Measurements from ENCODE around the gene FOXC1.

The FOXC1 gene

GRCh38 chr6:1622851-1623768 lies 13.4 kb downstream of the FOXC1 start:
- TF ChIP-seq SPI1 (IDR thresholded peaks at IDR 0.05; ENCODE audit: borderline replicate concordance, low read depth) (no peak), CTCF (IDR thresholded peaks at IDR 0.05; ENCODE audit: insufficient read depth, low read length) (no peak), GABPA (IDR thresholded peaks at IDR 0.05; ENCODE audit: low read depth) (no peak), REST (IDR thresholded peaks at IDR 0.05; ENCODE audit: insufficient replicate concordance, low read depth) (no peak), POLR2AphosphoS5 (IDR thresholded peaks at IDR 0.05; ENCODE audit: low read depth) (no peak)
- Histone ChIP-seq H3K4me3 (replicated peaks; ENCODE audit: insufficient read depth, low read length) (no peak overlapping the region), H3K27ac (replicated peaks) (no peak overlapping the region), H3K27me3 (ENCODE audit: insufficient read depth, poor library complexity, severe bottlenecking) (peaks cover 41% of the 10 kb centered on the region)
- DNase-seq (ENCODE audit: low read depth in 1 of 2, low spot score in 1 of 2), result no peak

GRCh38 chr6:1623769-1624057 lies 14.0 kb downstream of the FOXC1 start:
- H3K4me3 ChIP-seq (replicated peaks; ENCODE audit: insufficient read depth, low read length), result no peak overlapping the region
- DNase-seq (ENCODE audit: low read depth in 1 of 2, low spot score in 1 of 2), result no peak
- TF ChIP-seq REST (IDR thresholded peaks at IDR 0.05; ENCODE audit: insufficient replicate concordance, low read depth), result no peak
- H3K27me3 ChIP-seq (ENCODE audit: insufficient read depth, poor library complexity, severe bottlenecking), result peaks cover 42% of the 10 kb centered on the region
- H3K27ac ChIP-seq (replicated peaks), result no peak overlapping the region

- no peak for DNase-seq (ENCODE audit: low read depth in 1 of 2, low spot score in 1 of 2)
- peaks cover 39% of the 10 kb centered on the region for H3K27me3 ChIP-seq (ENCODE audit: insufficient read depth, poor library complexity, severe bottlenecking)
- TF ChIP-seq CTCF (IDR thresholded peaks at IDR 0.05; ENCODE audit: insufficient read depth, low read length) (no peak), REST (IDR thresholded peaks at IDR 0.05; ENCODE audit: insufficient replicate concordance, low read depth) (no peak), POLR2AphosphoS5 (IDR thresholded peaks at IDR 0.05; ENCODE audit: low read depth) (no peak), GABPA (IDR thresholded peaks at IDR 0.05; ENCODE audit: low read depth) (no peak), SPI1 (IDR thresholded peaks at IDR 0.05; ENCODE audit: borderline replicate concordance, low read depth) (no peak)
- no peak overlapping the region for H3K27ac ChIP-seq (replicated peaks)
- no peak overlapping the region; the same call in 1 of the 2 replicates for H3K4me3 ChIP-seq (replicated peaks; ENCODE audit: insufficient read depth, low read length)
Observed at GRCh38 chr6:1624058-1624850, 14.5 kb downstream of the FOXC1 start.
